UCSD-AML1 (cell line): ENCODE results near the gene SBF2.

Experiments
- DNase-seq: peaks from one replicate; lab custom pipeline; 2025; ENCODE audit not compliant: unreplicated experiment; lab: John Stamatoyannopoulos, UW

The SBF2 gene

DNA sequence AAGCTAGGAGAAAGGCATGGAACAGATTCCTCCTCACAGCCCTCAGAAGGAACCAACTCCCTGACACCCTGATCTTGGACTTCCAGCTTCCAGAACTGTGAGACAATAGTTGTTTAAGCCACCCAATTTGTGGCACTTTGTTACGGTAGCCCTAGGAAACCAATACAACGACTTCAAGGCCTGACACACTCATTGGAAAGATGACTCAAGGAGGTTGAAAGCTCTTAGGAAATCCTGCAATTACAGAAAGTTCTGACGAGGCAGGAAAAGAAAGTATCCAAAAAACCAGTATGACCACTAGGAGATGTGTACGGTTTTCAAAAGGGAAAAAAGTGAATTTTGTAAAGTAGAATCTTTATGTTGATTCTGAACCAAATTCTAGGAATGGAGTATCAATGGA lies 468.7 kb downstream of the SBF2 start:
- no peak for DNase-seq

DNA sequence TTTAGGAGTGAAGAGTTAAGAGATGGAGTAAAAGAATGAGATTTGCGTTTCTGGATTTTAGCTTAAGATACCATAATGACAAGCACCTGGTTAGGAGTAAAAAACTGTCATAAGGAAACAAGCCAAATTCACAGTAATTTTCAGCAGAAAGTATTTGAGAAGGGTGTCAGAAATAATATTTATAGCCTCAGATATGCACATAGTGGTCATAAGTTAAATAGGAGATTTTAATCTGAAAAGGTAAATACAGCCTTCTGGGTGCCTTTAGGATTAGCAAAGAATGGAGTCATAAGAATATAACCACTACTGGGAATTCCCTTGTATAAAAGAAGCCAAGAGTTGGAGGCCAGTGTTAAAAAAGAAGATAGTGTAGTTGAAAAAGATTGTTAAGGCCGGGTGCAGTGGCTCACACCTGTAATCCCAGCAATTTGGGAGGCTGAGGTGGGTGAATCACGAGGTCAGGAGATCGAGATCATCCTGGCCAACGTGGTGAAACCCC lies 470.1 kb downstream of the SBF2 start:
- DNase-seq = no peak

DNA sequence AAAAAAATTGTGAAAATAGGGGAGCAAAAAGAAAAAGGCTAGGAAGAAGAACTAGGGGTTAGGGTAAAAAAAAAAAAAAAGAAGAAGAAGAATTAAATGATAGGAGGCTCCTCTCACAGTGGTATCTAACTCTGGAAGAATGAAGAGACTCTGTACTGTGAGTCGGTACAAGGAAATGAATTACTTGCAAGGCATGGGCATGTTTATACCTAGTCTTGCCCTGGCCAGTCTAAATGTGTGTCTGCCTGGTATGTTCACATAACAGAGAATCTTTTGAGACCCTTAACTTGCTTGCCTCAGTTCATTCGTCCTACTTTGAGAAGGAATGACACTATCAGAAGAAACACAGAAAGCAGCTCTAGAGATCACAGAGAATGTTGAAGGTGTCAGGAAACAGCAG lies 470.6 kb downstream of the SBF2 start:
- no peak for DNase-seq

DNA sequence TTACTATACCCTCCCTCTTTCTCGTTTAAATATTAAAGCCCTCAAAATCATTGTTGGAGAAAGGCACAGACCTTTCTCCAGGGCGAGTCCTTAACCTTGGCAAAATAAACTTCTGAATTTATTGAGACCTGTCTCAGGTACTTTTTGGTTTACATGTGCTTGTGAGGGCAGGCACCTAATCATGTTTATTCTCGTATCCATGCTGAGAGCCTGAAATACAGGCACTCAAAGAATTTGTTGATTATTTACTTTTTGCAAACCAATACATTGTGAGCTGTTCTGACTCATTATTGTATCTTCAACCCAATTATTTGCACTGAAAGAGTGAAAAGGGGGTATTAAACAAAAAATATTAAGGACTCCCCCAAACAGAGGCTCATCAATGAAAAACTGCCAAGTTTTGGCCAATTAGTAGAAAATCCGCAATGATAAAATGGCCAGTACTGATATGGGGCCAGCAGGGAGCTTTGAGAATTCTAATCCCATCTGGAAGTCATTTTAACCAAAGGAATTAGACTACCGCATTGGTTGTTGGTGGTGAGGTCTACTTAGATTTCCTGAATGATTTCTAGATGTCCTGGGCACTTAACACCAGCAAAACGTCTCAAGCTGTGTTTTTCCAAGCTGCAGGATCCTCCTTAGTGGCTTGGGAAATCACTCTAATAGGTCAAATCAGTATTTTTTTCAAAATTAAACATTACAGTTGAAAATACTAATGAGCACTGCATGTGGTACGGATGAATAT lies 472.8 kb downstream of the SBF2 start:
- DNase-seq = no peak

DNA sequence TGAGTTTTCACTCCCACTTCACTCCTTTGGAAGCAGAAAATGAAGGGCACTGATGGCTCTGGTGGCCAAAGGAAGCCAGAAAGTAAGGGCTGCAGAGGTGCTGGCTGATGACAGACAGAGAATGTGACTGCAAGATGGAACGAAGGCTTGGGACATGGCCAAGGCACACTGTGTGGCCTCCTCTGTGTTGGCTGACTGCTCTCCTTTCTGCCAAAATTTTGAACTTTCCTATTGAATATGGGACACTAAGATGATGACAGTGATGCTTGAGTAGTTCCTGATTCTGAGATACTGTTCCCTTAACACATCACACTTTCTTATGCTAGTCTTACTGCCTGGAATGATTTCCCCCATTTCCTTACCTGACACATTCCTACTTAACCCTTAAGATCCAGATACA lies 473.8 kb downstream of the SBF2 start:
- DNase-seq = no peak

DNA sequence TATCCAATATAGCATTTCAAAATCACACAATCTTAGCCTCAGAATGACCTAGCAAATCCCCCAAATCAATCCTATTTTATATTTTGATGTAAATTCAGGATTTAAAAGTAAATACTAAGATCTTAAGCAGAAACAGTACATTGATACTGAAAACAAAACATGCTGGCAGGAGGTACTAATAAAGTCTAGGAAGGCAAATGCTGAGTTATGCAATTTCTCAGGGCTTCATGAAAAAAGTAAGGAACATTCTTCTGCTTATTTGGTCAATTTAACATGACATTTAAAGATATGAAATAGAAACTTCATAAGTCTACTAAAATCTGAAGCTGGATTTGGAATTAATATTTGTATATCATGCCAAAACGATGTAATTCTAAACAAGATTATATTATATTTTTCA lies 476.8 kb downstream of the SBF2 start:
- DNase-seq = no peak

DNA sequence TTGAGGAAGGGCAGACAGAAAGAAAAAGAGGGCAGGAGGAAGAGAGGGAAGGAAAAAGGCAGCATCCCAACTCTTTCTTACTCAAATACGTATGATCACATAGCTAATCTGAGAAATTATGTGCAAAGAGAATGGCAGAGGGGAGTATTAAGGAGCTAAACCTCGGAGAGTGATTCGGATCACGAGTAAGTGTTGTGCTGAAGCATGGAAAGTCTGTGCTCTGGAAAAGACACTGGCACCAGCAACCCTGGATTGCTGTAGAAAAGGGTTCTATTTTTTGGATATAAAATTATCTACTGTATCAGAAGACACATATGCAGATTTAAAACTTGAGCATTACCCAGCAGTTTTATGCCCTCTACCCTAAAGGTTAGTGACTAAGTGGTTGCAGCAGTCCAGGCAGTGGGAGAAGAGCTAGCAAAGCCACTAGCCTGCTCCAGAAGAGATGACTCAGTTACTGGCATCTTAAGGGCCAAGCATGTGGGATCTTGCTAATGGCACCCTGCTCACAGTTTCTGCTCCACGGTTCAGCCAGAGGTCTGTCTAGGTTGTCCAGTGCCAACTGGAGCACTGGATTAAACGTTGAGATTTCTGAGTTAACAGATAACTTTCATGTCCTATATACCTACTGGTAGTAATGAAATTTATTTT lies 478.4 kb downstream of the SBF2 start:
- no peak for DNase-seq

DNA sequence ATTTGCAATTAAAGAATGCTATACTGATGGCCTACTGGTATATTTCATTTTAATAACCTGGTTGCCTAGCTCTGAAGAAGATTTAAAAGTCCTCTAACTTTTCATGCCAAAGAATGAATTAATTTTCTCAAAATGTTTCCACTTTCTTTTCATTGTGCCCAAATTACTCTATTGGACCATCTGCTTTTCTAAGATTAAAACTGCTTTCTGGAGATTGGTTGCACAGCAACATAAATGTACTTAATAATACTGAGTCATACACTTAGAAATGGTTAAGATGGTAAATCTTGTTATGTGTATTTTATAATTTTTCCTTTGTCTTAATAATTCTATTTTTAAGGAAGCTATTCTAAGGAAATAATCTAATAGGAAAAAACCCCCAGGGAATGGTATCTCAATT lies 479.9 kb downstream of the SBF2 start:
- no peak for DNase-seq

DNA sequence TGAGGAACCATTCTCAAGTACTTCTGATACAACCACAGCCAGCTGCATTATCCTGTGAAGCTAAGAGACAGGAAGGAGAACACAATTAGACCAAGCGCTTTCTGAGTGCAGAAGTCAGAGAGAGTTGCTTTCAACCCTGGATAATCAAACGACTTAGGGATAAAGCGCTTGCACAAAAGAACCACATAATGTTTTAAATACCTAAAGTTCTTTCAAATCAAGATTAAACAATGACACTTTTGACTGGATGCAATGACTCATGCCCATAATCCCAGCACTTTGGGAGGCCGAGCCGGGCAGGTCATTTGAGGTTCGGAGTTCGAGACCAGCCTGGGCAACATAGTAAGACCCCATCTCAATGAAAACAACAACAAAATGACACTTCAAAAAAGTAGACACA lies 485.1 kb downstream of the SBF2 start:
- no peak for DNase-seq

DNA sequence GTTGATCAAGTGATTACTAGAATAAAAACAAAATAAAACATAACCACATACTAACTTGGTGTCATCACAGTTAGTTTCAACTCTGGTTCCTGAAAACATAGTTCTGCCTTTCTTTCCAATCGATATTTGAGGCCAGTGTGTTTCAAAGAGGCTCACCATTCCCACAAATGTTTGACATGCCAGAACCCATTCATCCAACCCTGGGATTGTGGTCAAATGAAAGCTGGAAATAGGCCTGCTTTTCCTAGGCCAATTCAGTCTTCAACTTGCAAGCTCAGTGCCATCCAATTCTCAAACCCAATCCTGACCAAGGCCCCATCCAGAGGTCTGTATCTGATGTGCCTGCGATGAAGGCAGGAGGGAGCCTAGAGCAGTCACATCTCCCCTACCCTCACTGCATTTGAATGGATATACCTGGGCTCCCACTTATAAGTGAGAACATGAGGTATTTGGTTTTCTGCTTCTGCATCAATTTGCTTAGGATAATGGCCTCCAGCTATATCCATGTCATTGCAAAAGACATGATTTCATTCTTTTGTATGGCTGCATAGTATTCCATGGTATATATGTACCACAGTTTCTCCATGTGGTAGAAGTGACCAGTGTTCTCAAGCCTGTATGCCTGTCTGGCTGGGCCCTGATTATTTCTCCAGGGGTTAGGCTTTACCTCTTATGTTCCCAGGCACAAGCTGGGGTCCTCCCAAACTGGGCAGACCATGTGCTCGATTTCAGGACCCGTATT lies 486.9 kb downstream of the SBF2 start:
- no peak for DNase-seq

DNA sequence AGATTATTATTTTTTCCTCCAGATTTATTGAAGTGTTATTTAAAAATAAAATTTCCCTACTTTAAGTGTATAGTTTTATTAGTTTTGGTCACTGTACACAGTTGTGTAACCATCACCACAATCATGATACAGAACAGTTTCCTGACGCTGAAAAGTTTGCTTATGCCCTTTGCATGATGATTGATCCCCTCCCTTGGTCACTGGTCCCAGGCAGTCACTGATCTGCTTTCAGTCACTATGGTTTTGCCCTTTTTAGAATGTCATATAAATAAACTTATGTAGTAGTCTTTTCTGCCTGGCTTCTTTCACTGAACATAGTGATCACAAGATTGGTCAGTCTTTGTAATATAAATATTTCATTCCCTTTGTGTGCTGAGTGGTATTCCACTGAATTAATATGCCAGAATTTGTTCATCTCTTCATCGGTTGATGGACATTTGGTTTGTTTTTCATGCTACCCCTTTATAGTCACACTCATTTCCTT lies 489.6 kb downstream of the SBF2 start:
- no peak for DNase-seq

DNA sequence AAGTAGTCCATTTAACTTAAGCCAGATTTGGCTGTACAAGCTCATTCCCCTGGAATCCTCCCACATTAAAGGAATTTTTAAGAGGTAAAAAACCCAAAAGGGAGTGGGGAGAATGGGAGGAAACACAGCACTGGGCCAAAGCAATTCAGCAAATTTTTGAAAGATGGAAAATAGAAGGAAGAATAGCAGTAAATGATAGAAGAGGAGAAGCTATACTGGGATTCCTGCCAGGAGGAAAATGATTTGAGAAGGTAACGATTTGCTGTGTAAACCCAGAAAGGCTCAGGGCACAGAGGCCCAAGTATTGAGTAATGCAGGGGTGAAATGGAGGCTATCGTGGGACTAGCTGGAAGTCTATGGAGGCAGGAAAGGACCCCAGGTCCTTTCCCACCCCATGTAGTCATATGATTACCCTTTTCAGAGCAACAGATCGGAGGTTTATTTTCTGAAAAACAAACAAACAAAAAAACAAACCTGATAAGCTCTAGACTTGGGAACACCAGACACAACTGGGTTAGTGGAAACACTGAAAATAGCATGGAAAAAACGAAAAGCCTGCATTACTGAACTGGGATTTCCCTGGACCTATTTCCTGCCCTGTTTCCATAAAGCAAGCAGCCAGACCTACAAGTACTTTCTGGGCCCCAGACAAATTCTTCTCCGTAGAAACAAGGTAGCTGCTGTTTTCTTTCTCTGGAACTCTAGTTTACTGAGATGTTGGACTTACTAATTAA lies 490.2 kb downstream of the SBF2 start:
- no peak for DNase-seq

DNA sequence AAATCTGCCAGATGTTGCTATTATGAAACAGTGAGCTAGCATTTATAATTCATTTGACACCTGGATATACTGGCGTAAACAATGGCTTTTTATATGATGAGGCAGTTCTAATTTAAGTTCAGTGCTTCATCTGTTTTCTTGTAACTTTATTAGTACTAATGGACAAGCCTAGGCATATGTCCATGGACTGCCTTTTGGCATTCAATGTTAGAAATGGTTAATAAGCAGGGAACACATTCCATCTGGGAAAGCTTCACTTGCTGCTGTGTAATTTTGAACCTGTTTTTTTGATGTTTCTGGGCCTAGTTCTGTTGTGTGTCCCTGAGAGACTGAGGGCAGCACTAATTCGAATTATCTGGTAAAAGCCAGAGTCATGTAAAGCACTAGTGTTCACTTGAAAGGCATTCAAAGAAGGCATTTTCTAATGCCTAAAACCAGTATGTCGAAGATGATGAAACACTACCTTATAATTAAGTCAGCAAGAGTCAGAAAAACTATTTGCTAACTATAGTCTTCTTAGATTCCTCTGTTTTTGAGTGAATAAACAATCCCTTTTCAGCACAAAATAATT lies 491.6 kb downstream of the SBF2 start:
- DNase-seq = no peak

DNA sequence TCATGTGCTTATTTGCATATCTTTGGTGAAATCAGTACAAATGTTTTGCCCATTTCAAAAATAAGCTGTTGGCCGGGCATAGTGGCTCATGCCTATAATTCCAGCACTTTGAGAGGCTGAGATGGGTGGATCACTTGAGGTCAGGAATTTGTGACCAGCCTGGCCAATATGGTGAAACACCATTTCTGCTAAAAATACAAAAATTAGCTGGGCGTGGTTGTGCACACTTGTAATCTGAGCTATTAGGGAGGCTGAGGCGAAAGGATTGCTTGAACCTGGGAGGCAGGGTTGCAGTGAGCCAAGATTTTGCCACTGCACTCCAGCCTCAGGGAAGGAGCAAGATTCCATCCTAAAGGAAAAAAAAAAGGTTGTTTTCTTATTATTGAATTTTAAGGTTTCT lies 494.1 kb downstream of the SBF2 start:
- no peak for DNase-seq

DNA sequence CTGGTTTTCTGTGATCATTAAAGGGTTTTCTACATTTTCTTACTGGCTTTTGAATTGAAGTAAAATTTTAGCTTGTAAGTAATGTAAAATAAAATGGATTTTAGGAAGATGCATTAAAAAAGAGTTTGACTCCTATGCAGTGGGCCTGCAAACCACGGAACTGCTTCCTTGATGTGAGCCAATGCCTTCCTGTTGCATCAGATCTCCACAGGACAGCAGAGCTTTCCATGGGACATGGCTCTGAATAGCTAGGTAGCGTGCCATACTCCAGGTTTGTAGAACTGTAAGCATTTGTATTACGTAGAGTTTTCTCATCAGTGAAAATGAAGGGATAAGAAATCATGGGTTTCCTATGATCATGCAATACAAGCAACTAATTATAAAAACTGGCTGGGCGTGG lies 496.7 kb downstream of the SBF2 start:
- no peak for DNase-seq

DNA sequence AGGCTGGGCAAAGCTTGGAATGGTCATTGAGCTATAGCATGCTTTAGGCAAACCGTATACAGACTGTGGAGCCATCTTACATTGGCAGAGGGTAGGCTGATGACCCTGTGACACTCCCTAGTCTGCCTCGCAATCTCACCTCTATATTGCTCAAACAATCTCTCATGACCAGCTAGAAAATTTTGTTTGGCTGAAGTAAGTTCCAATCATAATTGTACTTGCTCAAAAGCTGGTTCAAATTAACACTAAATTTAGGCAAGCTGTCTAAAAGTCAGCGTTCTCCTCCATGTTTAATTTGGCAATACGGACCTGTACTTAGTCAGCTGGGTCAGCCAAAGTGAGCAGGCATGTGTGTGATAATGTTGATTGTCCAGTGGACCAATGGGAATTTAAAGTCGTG lies 497.2 kb downstream of the SBF2 start:
- DNase-seq = no peak

DNA sequence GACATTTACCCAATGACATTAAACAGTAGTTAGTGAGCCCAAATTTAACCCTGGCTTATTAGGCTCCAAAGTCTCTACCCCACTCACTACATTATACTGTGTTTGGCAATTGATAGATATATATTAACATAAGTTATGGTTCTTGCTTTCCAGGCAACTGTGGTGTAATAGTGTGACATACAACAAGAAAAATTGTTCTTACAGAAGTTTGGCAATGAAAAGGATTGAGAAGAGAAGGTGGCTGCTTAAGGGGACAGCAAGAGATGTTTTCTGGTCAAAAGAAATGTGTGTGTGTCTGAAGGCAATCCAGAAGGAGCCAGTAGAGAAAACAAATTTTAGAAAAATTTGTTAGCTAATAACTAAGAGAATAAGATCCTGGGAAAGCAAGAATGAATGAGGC lies 497.8 kb downstream of the SBF2 start:
- no peak for DNase-seq

DNA sequence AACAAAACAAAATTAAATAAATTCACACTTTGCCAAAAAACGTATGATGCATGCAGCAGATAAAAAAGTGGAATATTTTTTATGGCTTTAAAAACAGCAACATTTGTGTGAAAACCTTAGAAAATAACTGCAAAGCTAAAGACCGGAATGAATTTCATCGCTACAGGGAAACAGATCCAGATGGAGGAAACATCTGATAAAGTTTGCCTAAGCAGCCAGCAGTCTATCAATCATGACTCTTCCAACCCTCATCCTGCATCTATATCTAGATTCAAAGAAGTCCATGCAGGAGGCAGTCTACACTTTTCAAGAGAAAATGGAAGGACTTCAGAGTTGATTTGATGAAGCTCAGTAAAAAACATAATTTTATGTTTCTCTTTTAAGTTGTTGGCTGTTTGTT lies 503.3 kb downstream of the SBF2 start:
- DNase-seq = no peak

DNA sequence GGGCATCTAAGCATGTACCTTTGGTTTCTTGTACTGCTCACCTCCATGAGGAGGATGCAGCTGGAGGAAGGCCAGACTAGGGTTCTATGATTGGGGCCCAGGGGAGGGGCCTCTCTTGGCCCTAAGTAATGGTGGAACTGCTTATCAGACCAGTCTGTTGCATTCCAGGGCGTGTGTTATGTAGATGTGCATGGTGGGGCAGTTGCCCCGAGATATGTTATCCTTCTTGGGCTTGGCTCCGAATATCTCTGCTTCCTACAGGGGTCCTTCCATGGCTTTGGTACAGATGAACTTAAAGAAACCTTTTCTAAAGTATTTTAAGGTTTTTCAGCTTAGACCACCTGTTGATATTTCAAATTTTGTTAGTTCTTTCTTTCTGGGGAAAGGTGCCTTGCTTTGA lies 504.1 kb downstream of the SBF2 start:
- DNase-seq = no peak

DNA sequence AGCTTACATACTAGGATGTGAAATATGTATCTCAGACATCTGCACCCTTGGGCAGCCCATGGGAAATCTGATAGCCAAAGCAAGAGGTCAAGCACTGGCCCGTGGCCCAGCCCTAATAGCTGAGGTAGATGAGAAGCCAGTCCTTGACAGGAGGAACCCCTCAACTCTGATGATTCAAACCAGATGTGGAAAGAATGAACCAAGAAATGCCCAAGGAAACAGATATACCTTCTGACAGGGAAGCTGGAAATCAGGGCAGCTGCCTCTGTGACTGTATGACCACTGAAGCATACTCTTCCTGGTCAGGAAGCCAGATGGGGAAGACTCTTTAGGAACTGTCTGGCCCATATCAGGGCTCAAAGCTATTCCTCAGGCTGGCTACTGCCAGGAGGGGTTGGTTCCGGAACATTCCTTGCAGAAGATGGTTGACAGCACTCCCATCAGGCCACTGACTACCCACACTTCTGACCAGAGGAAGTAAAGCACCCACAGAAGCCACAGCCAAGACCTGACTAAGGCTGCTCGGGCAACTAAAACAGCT lies 506.0 kb downstream of the SBF2 start:
- peak; percentile 77 for DNase-seq

DNA sequence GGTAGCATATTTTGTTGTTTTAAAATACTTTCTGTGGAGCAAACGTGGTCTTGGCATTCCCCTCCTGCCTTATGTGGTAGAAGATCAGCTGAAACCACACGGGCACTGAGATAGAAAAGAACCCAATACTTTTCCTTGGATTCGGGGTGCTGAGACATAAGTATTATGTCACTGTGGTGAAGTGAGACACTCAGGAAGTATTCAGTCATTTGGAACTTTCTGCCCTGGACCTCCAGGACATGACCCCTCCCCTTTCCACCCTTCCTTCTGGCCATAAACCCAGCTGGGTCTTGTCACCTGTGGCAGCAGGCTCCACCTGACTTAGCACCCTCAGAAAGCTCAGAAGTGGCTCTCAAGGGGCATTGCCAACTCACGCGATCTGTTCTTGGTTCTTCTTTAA lies 506.8 kb downstream of the SBF2 start:
- DNase-seq = no peak
